Esophagus mucosa (tissue), 1 donor: ENCODE results near the gene CDH12. TPM values are rescaled to one million over a fixed set of nuclear protein-coding genes. Genes with fewer than 3 reads are reported as not detected.
"Not testable (repeated sequence)": the region's sequence is repeated elsewhere in the genome, so short reads cannot be mapped to it uniquely, and the experiment has no call there.

Experiments
- ATAC-seq: fragments of 200-7000 bp; cut with Tn5 transposase; one replicate; pipeline ENCODE4 v1.9.1; 2020
- total RNA-seq: library from RNA; stranded (reverse); gene quantifications from one replicate; pipeline ENCODE4 v1.2.4, GENCODE V29; 2023
- donor health status: DM: yes; HTN: yes; CAD: no.

CDH12 gene
- not detected for total RNA-seq

DNA sequence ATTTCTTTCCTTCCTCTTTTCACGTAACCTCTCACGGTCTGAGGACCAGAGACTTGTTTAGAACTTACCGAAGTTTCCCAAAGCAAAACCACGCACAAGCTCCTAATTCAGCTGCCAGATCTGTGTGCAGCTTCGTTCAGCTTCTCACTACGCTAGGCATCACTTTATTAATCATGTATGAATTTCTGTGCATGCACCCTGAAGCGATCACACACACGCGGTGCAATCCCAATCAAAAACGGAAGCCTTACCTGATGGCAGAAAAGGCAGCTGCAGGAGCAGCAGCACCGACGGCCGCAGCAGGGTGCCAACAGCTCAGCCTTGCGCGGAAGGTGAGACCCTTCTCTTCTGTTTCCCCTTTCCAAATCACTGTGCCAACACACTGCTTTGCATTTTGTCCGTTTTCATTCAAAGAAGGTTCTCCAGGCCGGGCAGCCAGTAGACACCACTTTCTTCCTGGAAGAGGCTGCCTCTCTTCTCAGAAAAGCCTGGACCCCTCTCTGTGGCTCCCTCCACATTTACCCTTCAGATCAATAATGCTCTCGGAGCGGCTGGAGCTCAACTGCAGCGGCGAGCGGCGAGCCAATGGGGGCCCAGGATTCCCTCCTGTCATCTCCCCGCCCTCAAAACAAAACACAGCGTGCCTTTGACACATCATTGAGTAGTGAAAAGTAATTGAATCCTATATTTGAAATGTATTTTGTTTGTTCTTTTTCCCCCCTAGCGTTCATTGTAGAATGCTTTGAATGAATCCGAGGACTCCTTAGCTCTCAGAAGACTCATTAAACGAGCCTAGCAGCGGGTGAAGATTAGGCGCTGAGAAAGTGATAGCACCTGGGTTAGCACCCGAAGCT, at the start of gene CDH12:
TSS of gene CDH12 (minus strand) at position 538 of the 854 bp plus-strand sequence.
- no peak for ATAC-seq

- no peak for ATAC-seq
Measured at GRCh38 chr5:22901885-22902284, 48.7 kb upstream of the CDH12 start.

GRCh38 chr5:22900801-22901310, 47.7 kb upstream of the CDH12 start:
- ATAC-seq = no peak

DNA sequence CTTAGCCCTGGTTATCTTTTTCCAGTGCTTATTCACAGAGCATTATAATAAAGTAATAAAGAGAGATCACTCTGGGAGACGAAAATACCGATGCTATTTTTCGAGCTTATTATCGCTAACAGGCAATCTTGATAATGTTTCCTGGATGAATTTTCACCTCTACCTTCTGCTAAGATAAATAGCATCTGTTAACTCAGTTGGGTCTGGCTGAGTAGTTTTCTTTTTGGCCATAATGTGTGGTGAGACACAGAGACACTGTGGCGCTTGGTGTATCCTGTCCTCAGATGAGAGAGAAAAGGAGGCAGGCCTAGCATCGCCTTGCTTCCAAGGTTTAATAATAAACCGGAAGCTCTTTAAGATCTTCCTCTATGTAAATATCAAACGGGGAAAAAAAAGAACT, 46.2 kb upstream of the CDH12 start:
- no peak for ATAC-seq

- no peak for ATAC-seq
Measured at GRCh38 chr5:22896152-22896551, 43.0 kb upstream of the CDH12 start.

DNA sequence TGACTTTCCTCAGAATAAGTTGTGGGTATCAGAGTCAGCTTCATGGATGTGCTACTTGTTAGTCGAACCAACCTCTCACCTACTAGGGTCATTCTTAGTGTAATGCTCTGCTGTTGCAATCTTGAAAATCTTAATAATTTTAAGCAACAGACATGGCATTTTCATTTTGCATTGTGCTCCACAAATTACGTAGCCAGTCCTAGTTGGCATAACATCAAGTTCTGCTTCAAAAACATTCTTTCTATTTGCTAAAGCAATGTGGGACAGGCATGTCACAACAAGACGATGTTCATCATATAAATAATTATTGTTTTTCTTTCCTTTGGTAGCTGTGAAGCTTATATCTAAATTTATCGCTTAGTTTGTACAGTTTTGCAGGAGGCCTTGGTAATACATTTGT, 39.3 kb upstream of the CDH12 start:
- no peak for ATAC-seq

DNA sequence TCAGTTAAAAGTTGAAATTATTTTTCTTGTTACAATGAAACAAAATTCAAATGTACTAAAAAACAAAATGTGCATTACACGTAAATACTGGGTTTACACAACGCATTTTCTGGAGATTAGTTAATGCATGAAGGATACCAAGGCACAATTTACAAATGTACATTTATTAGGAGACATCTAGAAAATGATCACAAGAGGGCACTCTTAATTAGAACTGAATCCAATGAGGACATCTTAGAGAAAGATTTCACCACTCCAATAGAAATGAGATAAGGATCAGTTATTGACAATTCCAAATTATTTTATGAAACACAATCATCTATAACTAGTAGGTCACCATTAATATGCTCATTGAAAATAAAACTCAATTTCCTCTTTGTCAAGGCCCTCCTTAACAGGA, 36.6 kb upstream of the CDH12 start:
- ATAC-seq = no peak

GRCh38 chr5:22887566-22887965, 34.4 kb upstream of the CDH12 start:
- no peak for ATAC-seq

GRCh38 chr5:22858911-22859310, 5.8 kb upstream of the CDH12 start:
- not testable (repeated sequence) for ATAC-seq

DNA sequence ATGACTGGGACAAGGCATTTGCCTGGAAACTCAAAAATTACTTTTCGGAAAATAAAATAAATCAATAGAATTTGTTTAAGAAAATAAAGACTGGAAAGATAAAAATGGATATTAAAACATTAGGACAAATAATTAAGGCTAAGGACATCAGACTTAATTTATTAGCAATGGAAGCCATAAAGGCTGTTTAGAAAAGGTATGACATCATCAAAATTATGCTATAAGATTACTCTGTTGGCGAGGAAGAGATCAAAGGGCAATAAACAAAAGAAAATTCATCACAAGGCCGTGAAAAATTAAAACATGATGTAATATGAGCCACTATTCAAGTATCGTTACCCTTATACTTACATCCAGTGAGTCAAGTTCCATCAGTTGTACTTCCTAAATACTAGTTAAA, 2.7 kb upstream of the CDH12 start:
- ATAC-seq = no peak

GRCh38 chr5:22850981-22851380, 2.2 kb downstream of the CDH12 start:
- ATAC-seq = no peak

- ATAC-seq = no peak
Measured at GRCh38 chr5:22846693-22847092, 6.5 kb downstream of the CDH12 start.

DNA sequence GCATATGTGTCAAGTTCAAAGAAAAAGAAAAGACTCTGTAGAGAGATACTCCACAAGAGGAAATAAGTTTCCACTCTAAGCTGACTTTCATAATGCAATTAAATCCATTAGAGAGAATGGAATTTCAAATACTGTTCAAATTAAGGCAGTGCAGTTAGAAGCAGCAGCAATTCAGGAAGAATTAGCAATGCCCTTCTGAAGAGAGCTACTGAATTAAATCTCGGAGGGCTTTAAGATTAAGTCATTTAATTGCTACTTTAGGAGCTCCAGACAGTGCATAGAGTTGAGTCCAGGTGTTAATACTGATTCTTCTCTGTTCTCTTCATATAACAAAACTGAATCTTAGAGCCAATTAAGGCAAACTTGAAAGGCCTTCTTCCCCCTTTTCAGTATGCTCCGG, 8.5 kb downstream of the CDH12 start:
- no peak for ATAC-seq

DNA sequence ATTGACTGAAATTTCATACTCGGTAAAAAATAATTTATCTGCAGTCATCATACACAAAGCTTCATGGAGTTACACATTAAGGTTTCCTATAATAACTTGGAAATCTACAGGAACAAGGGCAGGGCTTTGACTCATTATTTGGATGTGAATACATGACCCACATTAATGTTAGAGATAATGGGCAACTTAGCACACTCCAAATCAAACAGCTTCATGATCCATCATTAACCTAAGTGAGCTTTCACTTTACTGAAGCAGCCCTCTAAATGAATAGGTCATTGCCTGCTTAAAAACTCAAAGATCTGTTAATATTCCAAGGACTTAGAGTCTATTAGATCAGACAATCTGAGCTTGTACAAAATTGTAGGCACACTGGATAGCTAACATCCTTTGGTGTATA, 9.0 kb downstream of the CDH12 start:
- no peak for ATAC-seq

DNA sequence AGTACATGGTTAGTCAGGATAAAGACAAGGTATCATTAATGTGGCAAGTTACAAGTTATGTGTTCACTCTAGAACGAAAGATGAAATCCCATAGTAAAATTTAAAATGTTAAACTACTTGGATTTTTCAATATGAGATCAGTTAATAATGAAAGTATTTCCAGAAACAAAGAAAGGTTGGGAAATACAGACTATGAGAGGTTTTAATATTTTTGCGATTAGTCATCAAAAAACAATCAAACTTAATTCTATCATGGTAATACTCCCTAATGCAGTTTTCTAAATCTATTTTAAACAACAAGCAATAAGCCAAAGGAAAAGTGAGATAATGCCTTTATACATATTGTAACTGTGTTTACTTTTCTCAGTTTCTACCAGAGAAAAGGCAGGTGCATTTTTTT, 10.6 kb downstream of the CDH12 start:
- no peak for ATAC-seq

DNA sequence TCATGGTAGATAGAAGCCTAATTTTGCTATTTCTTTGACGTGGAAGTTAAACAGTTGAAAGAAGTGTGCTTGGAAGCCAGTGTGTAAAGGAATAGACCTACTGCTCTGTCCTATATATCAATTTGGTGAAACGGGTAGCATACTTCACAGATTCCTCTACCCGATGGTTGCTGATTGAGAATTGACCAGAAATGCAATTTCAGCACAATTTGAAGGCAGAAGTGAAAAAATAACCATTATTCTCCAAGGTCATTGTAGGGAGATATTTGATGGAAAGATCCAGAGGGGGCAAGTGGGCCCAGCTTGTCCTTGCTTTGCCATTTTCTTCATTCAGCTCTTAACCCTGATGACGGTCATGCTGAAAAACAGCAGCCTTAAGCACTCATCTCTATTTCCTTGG, 15.3 kb downstream of the CDH12 start:
- no peak for ATAC-seq

GRCh38 chr5:22835686-22836085, 17.5 kb downstream of the CDH12 start:
- ATAC-seq = no peak

- no peak for ATAC-seq
Measured at GRCh38 chr5:22793463-22793862, 59.7 kb downstream of the CDH12 start.

DNA sequence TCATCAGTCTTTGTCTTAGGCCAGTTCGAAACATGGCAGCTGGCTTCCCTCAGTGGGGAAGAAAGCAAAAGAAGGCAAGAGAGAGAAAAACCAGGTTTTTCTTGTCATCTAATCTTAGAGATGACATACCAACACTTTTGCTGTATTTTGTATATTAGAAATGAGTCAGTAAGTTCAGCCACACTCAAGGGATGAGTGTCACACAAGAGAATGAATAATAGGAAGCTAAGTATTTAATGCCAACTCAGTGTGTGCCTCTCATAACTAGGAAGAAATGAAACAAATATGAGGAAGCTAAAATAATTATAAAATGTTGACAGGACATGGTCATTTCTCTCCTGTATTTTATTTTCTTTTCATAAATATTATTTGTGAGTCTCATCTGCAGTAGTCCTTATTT, 65.3 kb downstream of the CDH12 start:
- ATAC-seq = no peak

- no peak for ATAC-seq
Measured at GRCh38 chr5:22787398-22787797, 65.7 kb downstream of the CDH12 start.

DNA sequence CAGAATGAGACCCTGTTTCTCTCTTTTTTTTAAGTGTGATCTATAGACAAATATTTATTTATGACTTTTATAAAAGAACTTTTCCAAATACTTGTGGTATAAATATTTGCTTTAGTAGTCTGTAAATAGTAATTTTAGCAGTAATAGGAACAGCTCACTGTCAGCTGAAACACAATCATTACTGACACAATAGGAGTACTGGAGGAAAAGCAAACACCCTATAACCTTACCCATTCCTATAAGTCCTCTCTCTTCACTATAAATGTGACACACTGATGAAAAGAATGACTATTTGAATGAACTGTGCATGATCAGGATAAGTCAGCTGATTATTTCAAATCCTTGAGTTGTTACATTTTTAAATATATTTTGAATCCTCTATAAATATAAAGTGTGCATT, 72.4 kb downstream of the CDH12 start:
- ATAC-seq = no peak

DNA sequence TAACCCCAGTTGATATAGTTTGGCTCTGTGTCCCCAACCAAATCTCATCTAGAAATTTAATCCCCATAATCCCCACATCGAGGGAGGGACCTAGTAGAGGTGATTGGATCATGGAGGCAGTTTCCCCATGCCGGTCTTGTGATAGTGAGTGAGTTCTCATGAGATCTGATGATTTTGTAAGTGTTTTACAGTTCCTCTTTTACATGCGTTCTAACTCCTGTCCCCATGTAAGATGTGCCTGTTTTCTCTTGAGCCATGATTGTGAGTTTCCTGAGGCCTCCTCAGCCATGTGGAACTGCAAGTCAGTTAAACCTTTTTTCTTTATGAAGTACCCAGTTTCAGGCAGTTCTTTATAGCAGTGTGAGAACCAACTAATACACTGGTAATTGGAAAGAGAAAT, 73.6 kb downstream of the CDH12 start:
- no peak for ATAC-seq

- ATAC-seq = no peak
Measured at GRCh38 chr5:22776285-22776684, 76.9 kb downstream of the CDH12 start.

- ATAC-seq = not testable (repeated sequence)
Measured at GRCh38 chr5:22774214-22774613, 78.9 kb downstream of the CDH12 start.

- no peak for ATAC-seq
Measured at GRCh38 chr5:22764736-22765135, 88.4 kb downstream of the CDH12 start.
